GM23248 (cell line): Measurements from ENCODE around the gene CD58. TPM values are rescaled to one million over a fixed set of nuclear protein-coding genes. Genes with fewer than 3 reads are reported as not detected.
A peak's percentile ranks its signal among the peaks of the same experiment; 100 is the strongest.

ENCODE experiments used
- DNase-seq: peaks from one replicate; pipeline ENCODE4 v3.0.0-alpha.2; 2015
- H2AFZ ChIP-seq: fragments of 200-600 bp; sonication (generic); 2 replicates; pipeline ENCODE4 v1.6.1; 2016; ENCODE audit warnings: antibody characterized with exemption
- H3F3A ChIP-seq: fragments of 200-600 bp; sonication (generic); 2 replicates; pipeline ENCODE4 v1.6.1; 2016; ENCODE audit warnings: mild to moderate bottlenecking, antibody characterized with exemption, mixed run types; ENCODE audit not compliant: insufficient read depth
- H3K27ac ChIP-seq: fragments of 200-600 bp; sonication (generic); 2 replicates; pipeline ENCODE4 v1.5.1; 2016; ENCODE audit warnings: mild to moderate bottlenecking
- H3K27me3 ChIP-seq: fragments of 200-600 bp; sonication (generic); replicated peaks from 2 replicates; pipeline ENCODE4 v1.6.1; 2016; ENCODE audit warnings: mild to moderate bottlenecking; ENCODE audit not compliant: insufficient read depth
- H3K36me3 ChIP-seq: fragments of 200-600 bp; sonication (generic); 2 replicates; pipeline ENCODE4 v1.6.1; 2016; ENCODE audit warnings: low read depth, mild to moderate bottlenecking
- H3K4me1 ChIP-seq: fragments of 200-600 bp; sonication (generic); 2 replicates; pipeline ENCODE4 v1.6.1; 2016; ENCODE audit warnings: mild to moderate bottlenecking; ENCODE audit not compliant: insufficient read depth
- H3K4me2 ChIP-seq: fragments of 200-600 bp; sonication (generic); one replicate; pipeline ENCODE4 v1.6.1; 2016; ENCODE audit warnings: mild to moderate bottlenecking; ENCODE audit not compliant: unreplicated experiment
- H3K4me3 ChIP-seq: fragments of 200-600 bp; sonication (generic); 2 replicates; pipeline ENCODE4 v1.5.1; 2016; ENCODE audit warnings: mild to moderate bottlenecking
- H3K79me2 ChIP-seq: fragments of 200-600 bp; sonication (generic); 2 replicates; pipeline ENCODE4 v1.6.1; 2016; ENCODE audit warnings: mild to moderate bottlenecking; ENCODE audit not compliant: insufficient read depth
- H3K9ac ChIP-seq: fragments of 200-600 bp; sonication (generic); 2 replicates; pipeline ENCODE4 v1.6.1; 2016; ENCODE audit warnings: mild to moderate bottlenecking
- H3K9me2 ChIP-seq: fragments of 200-600 bp; sonication (generic); 2 replicates; pipeline ENCODE4 v1.6.1; 2016; ENCODE audit warnings: mixed run types, mild to moderate bottlenecking, moderate library complexity; ENCODE audit not compliant: insufficient read depth
- H3K9me3 ChIP-seq: fragments of 200-600 bp; sonication (generic); one replicate; pipeline ENCODE4 v1.6.1; 2017; ENCODE audit warnings: low read depth
- H4K20me1 ChIP-seq: fragments of 200-600 bp; sonication (generic); 2 replicates; pipeline ENCODE4 v1.6.0; 2016; ENCODE audit not compliant: insufficient read depth
- EZH2 ChIP-seq: fragments of 200-600 bp; sonication (generic); IDR thresholded peaks from 2 replicates; pipeline ENCODE4 v1.6.1; 2018; ENCODE audit warnings: antibody characterized with exemption, mild to moderate bottlenecking; ENCODE audit not compliant: insufficient read depth, poor library complexity, severe bottlenecking
- EZH2phosphoT487 ChIP-seq: fragments of 200-600 bp; sonication (generic); IDR thresholded peaks from 2 replicates; pipeline ENCODE4 v1.6.1; 2018; ENCODE audit warnings: antibody characterized with exemption, moderate library complexity, mild to moderate bottlenecking, low read depth; ENCODE audit not compliant: insufficient read depth
- WGBS, 2 experiments: methylation state at CpG; one replicate each; pipeline ENCODE4 v1.1.6; 2015 to 2017; ENCODE audit warnings: low lambda C conversion rate in 2 of 2, low coverage in 1 of 2; ENCODE audit errors: missing lambda C conversion rate in 2 of 2; 5-methylcytosine and 5-hydroxymethylcytosine counted together
- in situ Hi-C: fragments of 300-500 bp; cut with MboI; formaldehyde crosslinking; loops from 2 replicates; pipeline ENCODE4 v1.15.0; 2020
- polyA plus RNA-seq: library from polyadenylated mRNA; unstranded; fragments of >200 nt; fragmentation: Nextera tagmentation; extraction: Ambion mirVana; gene quantifications from 2 replicates; pipeline ENCODE4 v1.2.1, GENCODE V29; 2016
- total RNA-seq: library from RNA; depleted of rRNA; stranded (reverse); fragments of >200 nt; shearing (Covaris generic); gene quantifications from 2 replicates; pipeline ENCODE4 v1.2.3, GENCODE V29; 2014

Gene CD58
- total and polyA plus RNA-seq, 2 experiments from 2014 or later, result 14.1 to 30.0 TPM

GRCh38 chr1:116495535-116495934, 75.3 kb downstream of the CD58 start:
- H3F3A ChIP-seq, result peaks cover 4% of the 10 kb centered on the region; the same call in 1 of the 2 replicates
- TF ChIP-seq EZH2phosphoT487 (no peak), EZH2 (no peak)
- peaks cover 43% of the 10 kb centered on the region for H3K4me1 ChIP-seq
- peak overlapping the region; percentile 67 for H2AFZ ChIP-seq
- peak overlapping the region; percentile 16 for H3K9ac ChIP-seq
- H4K20me1 ChIP-seq, result no peaks in the 10 kb centered on the region
- peak; percentile 53 for DNase-seq
- H3K79me2 ChIP-seq, result no peaks in the 10 kb centered on the region
- H3K4me3 ChIP-seq, result no peak overlapping the region
- peak overlapping the region; percentile 18 for H3K4me2 ChIP-seq
- no peaks in the 10 kb centered on the region for H3K9me2 ChIP-seq
- WGBS, 2 experiments, result 15 to 20% methylated on average over 2 to 4 of the region's 4 CpGs
- H3K36me3 ChIP-seq, result no peaks in the 10 kb centered on the region
- H3K9me3 ChIP-seq, result no peaks in the 10 kb centered on the region
- in situ Hi-C loops, result loop anchor here (25.0 kb wide), 1 partner anchor 683 kb away; no protein-coding TSS in a partner anchor
- H3K27me3 ChIP-seq, result no peaks in the 10 kb centered on the region
- peak overlapping the region; percentile 35 for H3K27ac ChIP-seq

DNA sequence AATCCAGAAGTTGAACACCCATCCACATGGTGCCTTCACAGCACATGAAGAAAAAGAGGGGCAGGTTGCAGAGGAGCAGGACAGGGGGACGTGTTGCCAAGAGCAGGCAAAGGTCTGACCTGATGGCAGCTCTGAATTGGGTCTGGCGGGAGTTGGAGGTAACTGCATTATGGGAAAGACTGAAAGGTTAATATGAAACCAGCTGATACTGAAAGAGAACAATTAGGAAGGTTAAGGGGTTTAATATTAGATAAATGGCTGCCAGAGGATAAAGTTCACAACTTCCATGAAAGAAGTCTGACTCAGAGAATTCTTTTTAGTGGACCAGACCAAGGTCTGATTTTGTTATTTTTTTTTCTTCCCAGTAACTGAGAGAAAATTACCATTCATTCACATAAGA, 76.1 kb downstream of the CD58 start:
- Histone ChIP-seq H3K9me3 (no peaks in the 10 kb centered on the region), H3K9me2 (no peaks in the 10 kb centered on the region), H3K4me3 (no peak overlapping the region), H3K36me3 (no peaks in the 10 kb centered on the region), H3K4me1 (peaks cover 43% of the 10 kb centered on the region), H4K20me1 (no peaks in the 10 kb centered on the region), H3F3A (peaks cover 4% of the 10 kb centered on the region; the same call in 1 of the 2 replicates), H3K27me3 (no peaks in the 10 kb centered on the region), H2AFZ (peak overlapping the region; percentile 67), H3K27ac (peak overlapping the region; percentile 35; the same call in 1 of the 2 replicates), H3K79me2 (no peaks in the 10 kb centered on the region), H3K9ac (no peak overlapping the region), H3K4me2 (no peak overlapping the region)
- TF ChIP-seq EZH2 (no peak), EZH2phosphoT487 (no peak)
- in situ Hi-C loops, result loop anchor here (25.0 kb wide), 1 partner anchor 682 kb away; no protein-coding TSS in a partner anchor
- WGBS, 2 experiments, result 95 to 100% methylated on average over 2 of the region's 2 CpGs
- peak; percentile 45 for DNase-seq

GRCh38 chr1:116494353-116494692, 76.5 kb downstream of the CD58 start:
- Histone ChIP-seq H3K27me3 (no peaks in the 10 kb centered on the region), H3K9me3 (no peaks in the 10 kb centered on the region), H3K9ac (no peak overlapping the region), H3K36me3 (no peaks in the 10 kb centered on the region), H3F3A (peaks cover 4% of the 10 kb centered on the region; the same call in 1 of the 2 replicates), H3K4me3 (no peak overlapping the region), H3K79me2 (no peaks in the 10 kb centered on the region), H4K20me1 (no peaks in the 10 kb centered on the region), H2AFZ (no peak overlapping the region), H3K4me1 (peaks cover 47% of the 10 kb centered on the region), H3K4me2 (no peak overlapping the region), H3K9me2 (no peaks in the 10 kb centered on the region), H3K27ac (no peak overlapping the region)
- no peak for DNase-seq
- WGBS, 2 experiments, result 96 to 99% methylated on average over 12 of the region's 12 CpGs
- in situ Hi-C loops, result loop anchor here (25.0 kb wide), 1 partner anchor 682 kb away; no protein-coding TSS in a partner anchor
- no peak for TF ChIP-seq EZH2
- TF ChIP-seq EZH2phosphoT487, result no peak

DNA sequence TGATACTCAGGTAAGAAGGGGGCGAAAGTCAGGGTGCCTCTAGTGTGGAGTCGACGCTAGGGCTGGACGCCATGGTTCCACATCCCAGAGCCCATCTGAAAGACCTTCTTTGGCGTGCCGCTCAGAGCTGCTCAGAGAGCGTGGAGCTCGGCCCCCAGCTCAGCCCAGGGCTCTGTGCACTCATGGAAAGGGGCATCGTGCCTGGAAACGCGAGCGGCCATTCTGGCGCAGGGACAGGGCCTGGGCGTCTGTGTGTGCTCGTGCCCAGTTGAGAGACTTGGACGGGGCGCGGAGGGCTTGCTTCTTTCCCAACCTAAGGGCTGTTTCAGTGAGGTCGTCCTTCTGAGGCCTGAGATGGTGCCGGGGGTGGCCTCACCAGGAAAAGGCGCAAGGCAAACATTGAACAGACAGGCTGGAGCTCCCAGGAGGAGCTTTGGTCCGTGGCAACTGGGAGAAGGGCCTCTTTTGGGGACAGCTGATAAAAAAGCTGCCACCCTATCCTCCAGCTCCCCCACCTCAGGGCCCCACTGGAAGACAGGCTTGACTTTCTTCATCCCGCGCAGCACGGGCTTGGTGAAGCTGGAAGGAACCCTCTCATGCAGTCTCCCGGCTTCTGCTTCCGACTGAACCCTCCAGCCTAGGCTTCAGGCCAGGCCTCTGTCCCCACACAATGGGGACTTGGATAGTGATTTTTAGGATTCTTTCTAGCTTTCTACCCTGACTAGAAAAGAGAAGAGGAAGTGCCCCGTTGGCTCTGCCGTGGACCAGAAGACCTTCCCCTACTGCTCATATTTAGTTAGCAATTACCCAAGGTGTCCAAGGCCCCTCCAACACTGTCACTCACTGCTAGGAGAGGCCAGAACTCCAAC, 77.1 kb downstream of the CD58 start:
- Histone ChIP-seq H3K9me2 (no peaks in the 10 kb centered on the region), H2AFZ (no peak overlapping the region), H3F3A (peaks cover 8% of the 10 kb centered on the region; the same call in 1 of the 2 replicates), H4K20me1 (no peaks in the 10 kb centered on the region), H3K27ac (no peak overlapping the region), H3K36me3 (no peaks in the 10 kb centered on the region), H3K27me3 (no peaks in the 10 kb centered on the region), H3K4me2 (no peak overlapping the region), H3K79me2 (no peaks in the 10 kb centered on the region), H3K9me3 (no peaks in the 10 kb centered on the region), H3K4me3 (no peak overlapping the region), H3K9ac (no peak overlapping the region), H3K4me1 (peaks cover 48% of the 10 kb centered on the region)
- in situ Hi-C loops, result loop anchor here (25.0 kb wide), 1 partner anchor 681 kb away; no protein-coding TSS in a partner anchor
- no peak for DNase-seq
- 93 to 95% methylated on average over 29 of the region's 29 CpGs for WGBS, 2 experiments
- TF ChIP-seq EZH2 (no peak), EZH2phosphoT487 (no peak)
